Hepatocyte (in vitro differentiated cells): ENCODE results near the gene SESN1. TPM values are rescaled to one million over a fixed set of nuclear protein-coding genes. Genes with fewer than 3 reads are reported as not detected.

ENCODE experiments used
- DNase-seq: peaks from one replicate; pipeline ENCODE4 v3.0.0-alpha.2; 2016; ENCODE audit warnings: low spot score
- H2AFZ ChIP-seq: fragments of 200-600 bp; sonication (generic); 2 replicates; pipeline ENCODE4 v1.6.0; 2016; ENCODE audit warnings: antibody characterized with exemption, mild to moderate bottlenecking
- H3K27ac ChIP-seq: fragments of 200-600 bp; sonication (generic); 2 replicates; pipeline ENCODE4 v1.5.1; 2016; ENCODE audit warnings: mild to moderate bottlenecking
- H3K27me3 ChIP-seq: fragments of 200-600 bp; sonication (generic); 2 replicates; pipeline ENCODE4 v1.6.1; 2016
- H3K36me3 ChIP-seq: fragments of 200-600 bp; sonication (generic); replicated peaks from 2 replicates; pipeline ENCODE4 v1.5.1; 2016; ENCODE audit warnings: low read depth; ENCODE audit not compliant: insufficient read depth
- H3K4me1 ChIP-seq: fragments of 200-600 bp; sonication (generic); 2 replicates; pipeline ENCODE4 v1.5.1; 2016; ENCODE audit warnings: mild to moderate bottlenecking, moderate library complexity; ENCODE audit not compliant: insufficient read depth
- H3K4me2 ChIP-seq: fragments of 200-600 bp; sonication (generic); 2 replicates; pipeline ENCODE4 v1.6.0; 2016
- H3K4me3 ChIP-seq: fragments of 200-600 bp; sonication (generic); 2 replicates; pipeline ENCODE4 v1.5.1; 2016; ENCODE audit warnings: mild to moderate bottlenecking
- H3K79me2 ChIP-seq: fragments of 200-600 bp; sonication (generic); 2 replicates; pipeline ENCODE4 v1.6.0; 2017; ENCODE audit warnings: mild to moderate bottlenecking
- H3K9me2 ChIP-seq: fragments of 200-600 bp; sonication (generic); replicated peaks from 2 replicates; pipeline ENCODE4 v1.6.0; 2017; ENCODE audit warnings: mild to moderate bottlenecking; ENCODE audit not compliant: insufficient read depth
- H3K9me3 ChIP-seq: fragments of 200-600 bp; sonication (generic); 2 replicates; pipeline ENCODE4 v1.5.1; 2016; ENCODE audit warnings: low read depth, mild to moderate bottlenecking
- H4K20me1 ChIP-seq: fragments of 200-600 bp; sonication (generic); 2 replicates; pipeline ENCODE4 v1.6.0; 2016; ENCODE audit warnings: mild to moderate bottlenecking; ENCODE audit not compliant: insufficient read depth, poor library complexity, severe bottlenecking
- CTCF ChIP-seq: fragments of 200-600 bp; sonication (generic); IDR thresholded peaks from 2 replicates; pipeline ENCODE4 v1.5.1; 2016; ENCODE audit warnings: antibody characterized with exemption, mild to moderate bottlenecking; ENCODE audit not compliant: poor library complexity
- EZH2 ChIP-seq: fragments of 200-600 bp; sonication (generic); IDR thresholded peaks from 2 replicates; pipeline ENCODE4 v1.6.1; 2016; ENCODE audit warnings: antibody characterized with exemption, mild to moderate bottlenecking, borderline replicate concordance
- EZH2phosphoT487 ChIP-seq: fragments of 200-600 bp; sonication (generic); IDR thresholded peaks from one replicate; pipeline ENCODE4 v1.6.1; 2018; ENCODE audit warnings: antibody characterized with exemption, mild to moderate bottlenecking, low read depth, moderate library complexity; ENCODE audit not compliant: unreplicated experiment, severe bottlenecking
- WGBS: methylation state at CpG from one replicate; pipeline ENCODE4 v1.1.6; 2016; ENCODE audit warnings: low lambda C conversion rate; ENCODE audit errors: missing lambda C conversion rate; 5-methylcytosine and 5-hydroxymethylcytosine counted together
- polyA plus RNA-seq: library from polyadenylated mRNA; unstranded; fragments of >200 nt; fragmentation: Nextera tagmentation; extraction: Ambion mirVana; gene quantifications from 2 replicates; pipeline ENCODE4 v1.2.1, GENCODE V29; 2016
- total RNA-seq: library from RNA; depleted of rRNA; stranded (reverse); fragments of >200 nt; gene quantifications from 2 replicates; pipeline ENCODE4 v1.2.3, GENCODE V29; 2014

The SESN1 gene
- total and polyA plus RNA-seq, 2 experiments from 2014 or later = 29.1 to 59.1 TPM

- peaks cover 65% of the 10 kb centered on the region for H3K79me2 ChIP-seq
- H3K9me3 ChIP-seq = no peaks in the 10 kb centered on the region
- peak; percentile 40 for DNase-seq
- H3K9me2 ChIP-seq = no peaks in the 10 kb centered on the region
- WGBS = 50% methylated on average over 3 of the region's 3 CpGs
- H3K4me2 ChIP-seq = peak overlapping the region; percentile 52
- no peaks in the 10 kb centered on the region for H3K27me3 ChIP-seq
- H3K4me3 ChIP-seq = no peak overlapping the region
- H3K4me1 ChIP-seq = peaks cover 39% of the 10 kb centered on the region
- peaks cover 16% of the 10 kb centered on the region for H4K20me1 ChIP-seq
- peak overlapping the region; percentile 53 for H3K27ac ChIP-seq
- H2AFZ ChIP-seq = no peak overlapping the region
- H3K36me3 ChIP-seq = no peaks in the 10 kb centered on the region
- TF ChIP-seq EZH2phosphoT487 (no peak), EZH2 (no peak), CTCF (no peak)
These were observed 92.5 kb downstream of the SESN1 start for GRCh38 chr6:109002051-109002697.

- H2AFZ ChIP-seq = no peak overlapping the region
- DNase-seq = no peak
- H3K27ac ChIP-seq = peak overlapping the region; percentile 53
- peak overlapping the region; percentile 13 for H3K4me3 ChIP-seq
- no peaks in the 10 kb centered on the region for H3K36me3 ChIP-seq
- 50% methylated on average over 7 of the region's 7 CpGs for WGBS
- no peaks in the 10 kb centered on the region for H3K9me3 ChIP-seq
- H3K79me2 ChIP-seq = peaks cover 57% of the 10 kb centered on the region
- no peaks in the 10 kb centered on the region for H3K27me3 ChIP-seq
- peaks cover 39% of the 10 kb centered on the region for H3K4me1 ChIP-seq
- peak overlapping the region; percentile 52 for H3K4me2 ChIP-seq
- TF ChIP-seq EZH2phosphoT487 (no peak), CTCF (no peak), EZH2 (no peak)
- H4K20me1 ChIP-seq = peaks cover 10% of the 10 kb centered on the region
- no peaks in the 10 kb centered on the region for H3K9me2 ChIP-seq
These were observed 93.3 kb downstream of the SESN1 start for GRCh38 chr6:109001291-109001894.

GRCh38 chr6:109000289-109000688, 94.4 kb downstream of the SESN1 start:
- peaks cover 7% of the 10 kb centered on the region for H4K20me1 ChIP-seq
- peak overlapping the region; percentile 53 for H3K27ac ChIP-seq
- 97% methylated on average over 2 of the region's 2 CpGs for whole genome bisulfite sequencing
- TF ChIP-seq EZH2 (no peak), EZH2phosphoT487 (no peak)
- no peak overlapping the region for H2AFZ ChIP-seq
- peaks cover 46% of the 10 kb centered on the region for H3K79me2 ChIP-seq
- no peaks in the 10 kb centered on the region for H3K9me3 ChIP-seq
- H3K27me3 ChIP-seq = no peaks in the 10 kb centered on the region
- DNase-seq = no peak
- no peak overlapping the region for H3K4me3 ChIP-seq
- H3K36me3 ChIP-seq = no peaks in the 10 kb centered on the region
- H3K4me2 ChIP-seq = no peak overlapping the region
- peaks cover 39% of the 10 kb centered on the region for H3K4me1 ChIP-seq
- H3K9me2 ChIP-seq = no peaks in the 10 kb centered on the region

- no peak overlapping the region for H2AFZ ChIP-seq
These were observed 95.2 kb downstream of the SESN1 start for GRCh38 chr6:108999428-108999827.

More at GRCh38 chr6:108999428-108999827, 95.2 kb downstream of the SESN1 start:
- 81% methylated on average over 5 of the region's 5 CpGs for WGBS
- Histone ChIP-seq H4K20me1 (peaks cover 7% of the 10 kb centered on the region), H3K4me1 (peaks cover 33% of the 10 kb centered on the region), H3K79me2 (peaks cover 37% of the 10 kb centered on the region), H3K9me2 (no peaks in the 10 kb centered on the region), H3K27ac (no peak overlapping the region), H3K4me3 (no peak overlapping the region), H3K27me3 (no peaks in the 10 kb centered on the region), H3K4me2 (no peak overlapping the region), H3K36me3 (no peaks in the 10 kb centered on the region), H3K9me3 (no peaks in the 10 kb centered on the region)
- DNase-seq = no peak
- no peak for TF ChIP-seq CTCF
- TF ChIP-seq EZH2phosphoT487 = no peak
- TF ChIP-seq EZH2 = no peak
